Sigmoid colon (tissue), 7 donors: ENCODE results near the gene SLC25A27. TPM values are rescaled to one million over a fixed set of nuclear protein-coding genes. Genes with fewer than 3 reads are reported as not detected.
"Not testable (repeated sequence)": the region's sequence is repeated elsewhere in the genome, so short reads cannot be mapped to it uniquely, and the experiment has no call there.

Experiments
- DNase-seq: peaks from one replicate; pipeline ENCODE4 v3.0.0-alpha.2; 2019
- H3K27ac ChIP-seq, 4 donors: fragments of 200-600 bp; sonication (generic); one replicate each; pipeline ENCODE4 v1.5.1; 2016 to 2019; ENCODE audit warnings: mild to moderate bottlenecking in 1 of 4
- H3K27me3 ChIP-seq, 3 donors: fragments of 200-600 bp; sonication (generic); one replicate each; pipeline ENCODE4 v1.5.1; 2019; ENCODE audit warnings: mild to moderate bottlenecking in 1 of 3
- H3K36me3 ChIP-seq, 4 donors: fragments of 200-600 bp; sonication (generic); one replicate each; pipeline ENCODE4 v1.5.1; 2016 to 2019
- H3K4me1 ChIP-seq, 4 donors: fragments of 200-600 bp; sonication (generic); one replicate each; pipeline ENCODE4 v1.5.1; 2017 to 2019
- H3K4me3 ChIP-seq, 4 donors: fragments of 200-600 bp; sonication (generic); one replicate each; pipeline ENCODE4 v1.5.1; 2017 to 2019; ENCODE audit warnings: mild to moderate bottlenecking in 2 of 4, moderate library complexity in 1 of 4
- H3K9me3 ChIP-seq, 4 donors: fragments of 200-600 bp in 3 of 4; sonication (generic) in 3 of 4; one replicate each; pipeline versions ENCODE4 v1.5.1 to v1.6.1; 2013 to 2019
- CTCF ChIP-seq, 4 experiments: fragments of 450-650 bp in 3 of 4; fragments of 200-600 bp in 1 of 4; IDR thresholded peaks; one replicate each; pipeline ENCODE4 v1.5.1; 2016 to 2019; ENCODE audit warnings: antibody characterized with exemption in 4 of 4, mild to moderate bottlenecking in 3 of 4, moderate library complexity in 2 of 4
- EP300 ChIP-seq, 4 donors: sonication (generic); formaldehyde crosslinking; IDR thresholded peaks; one replicate each; pipeline ENCODE4 v1.6.1; 2017; ENCODE audit warnings: antibody characterized with exemption in 4 of 4
- POLR2A ChIP-seq, 2 donors: fragments of 450-650 bp; IDR thresholded peaks; one replicate each; pipeline ENCODE4 v1.6.1; 2016; ENCODE audit warnings: antibody characterized with exemption in 2 of 2, mild to moderate bottlenecking in 2 of 2, moderate library complexity in 2 of 2
- POLR2AphosphoS5 ChIP-seq, 4 donors: sonication (generic); formaldehyde crosslinking; IDR thresholded peaks; one replicate each; pipeline ENCODE4 v1.6.1; 2017; ENCODE audit warnings: antibody characterized with exemption in 4 of 4
- WGBS, 2 donors: extraction: QIAGEN DNeasy Blood & Tissue Kit; methylation state at CpG; one replicate each; pipeline ENCODE4 v1.1.7; 2013; 5-methylcytosine and 5-hydroxymethylcytosine counted together
- intact Hi-C: fragments of 100-400 bp; cut with DNase I; formaldehyde crosslinking; loops from one replicate; pipeline ENCODE4 v1.15.1; 2023
- polyA plus RNA-seq, 3 donors: library from polyadenylated mRNA; stranded (reverse); fragments of 200-250 nt; gene quantifications; one replicate each; pipeline ENCODE4 v1.2.3, GENCODE V29; 2013
- total RNA-seq, 4 donors: library from RNA; depleted of rRNA; stranded (reverse); fragments of >200 nt; gene quantifications; one replicate each; pipeline ENCODE4 v1.1.0, GENCODE V29; 2016
- donor health status: healthy with polysubstance abuse.
- donor health status: Bipolar disorder and iron deficiency.
- donor health status: healthy.

Gene SLC25A27
- total and polyA plus RNA-seq, 7 donors: 4.2 to 54.6 (median 30.8) TPM; not detected in 1

GRCh38 chr6:46645265-46645664 lies 7.5 kb upstream of the SLC25A27 start:
- no peak overlapping the region for H3K27ac ChIP-seq
- H3K4me3 ChIP-seq: no peak overlapping the region
- DNase-seq: no peak
- intact Hi-C loops: no loop called here
- TF ChIP-seq POLR2AphosphoS5 (IDR thresholded peaks at IDR 0.05): no peak
- TF ChIP-seq EP300 (IDR thresholded peaks at IDR 0.05): no peak
- no peaks in the 10 kb centered on the region for H3K36me3 ChIP-seq
- no peaks in the 10 kb centered on the region for H3K9me3 ChIP-seq
- WGBS, 2 donors: 94 to 98% methylated on average over 1 of the region's 1 CpG
- no peaks in the 10 kb centered on the region for H3K27me3 ChIP-seq
- no peaks in the 10 kb centered on the region for H3K4me1 ChIP-seq

- H3K27ac ChIP-seq, H3K27me3 ChIP-seq, H3K36me3 ChIP-seq, intact Hi-C loops, H3K4me3 ChIP-seq, H3K9me3 ChIP-seq, DNase-seq: not testable (repeated sequence)
- H3K4me1 ChIP-seq: peaks cover 0 to 16% (median 8%) of the 10 kb centered on the region in 4 donors
- WGBS, 2 donors: 77 to 99% methylated on average over 3 of the region's 4 CpGs
These were observed 4.7 kb upstream of the SLC25A27 start for GRCh38 chr6:46648108-46648507.

GRCh38 chr6:46648869-46649492 lies 3.8 kb upstream of the SLC25A27 start:
- Histone ChIP-seq H3K36me3 (no peaks in the 10 kb centered on the region), H3K9me3 (no peaks in the 10 kb centered on the region), H3K4me3 (no peak overlapping the region), H3K4me1 (peaks cover 0 to 22% (median 13%) of the 10 kb centered on the region in 4 donors), H3K27me3 (no peaks in the 10 kb centered on the region), H3K27ac (no peak overlapping the region)
- TF ChIP-seq EP300 (IDR thresholded peaks at IDR 0.05) (no peak), POLR2AphosphoS5 (IDR thresholded peaks at IDR 0.05) (no peak), CTCF (IDR thresholded peaks at IDR 0.05) (no peak), POLR2A (IDR thresholded peaks at IDR 0.05) (no peak)
- intact Hi-C loops: no loop called here
- DNase-seq: no peak
- 55 to 78% methylated on average over 5 of the region's 5 CpGs for WGBS, 2 donors

- WGBS, 2 donors: 14 to 64% methylated on average over 1 of the region's 1 CpG
These were observed 1.8 kb upstream of the SLC25A27 start for GRCh38 chr6:46651006-46651405.

GRCh38 chr6:46651816-46652215 lies 959 bp upstream of the SLC25A27 start:
- Histone ChIP-seq H3K4me1 (peaks cover 0 to 29% (median 14%) of the 10 kb centered on the region in 4 donors), H3K9me3 (no peaks in the 10 kb centered on the region), H3K4me3 (peak overlapping the region; percentile 62 to 77 (median 76)), H3K27me3 (no peaks in the 10 kb centered on the region), H3K36me3 (no peaks in the 10 kb centered on the region), H3K27ac (peak overlapping the region; percentile 85 to 90 (median 85))
- TF ChIP-seq POLR2A (IDR thresholded peaks at IDR 0.05) (no peak), EP300 (IDR thresholded peaks at IDR 0.05) (no peak), CTCF (IDR thresholded peaks at IDR 0.05) (no peak), POLR2AphosphoS5 (IDR thresholded peaks at IDR 0.05) (peak in 1 of 4 donors; percentile 5)
- intact Hi-C loops: no loop called here
- DNase-seq: no peak
- 5 to 27% methylated on average over 8 of the region's 8 CpGs for WGBS, 2 donors

More at GRCh38 chr6:46651006-46651405, 1.8 kb upstream of the SLC25A27 start:
- Histone ChIP-seq H3K27me3 (no peaks in the 10 kb centered on the region), H3K27ac (peak overlapping the region in 1 of 4 donors; percentile 90), H3K4me3 (peak overlapping the region in 1 of 4 donors; percentile 74), H3K36me3 (no peaks in the 10 kb centered on the region), H3K4me1 (peaks cover 0 to 29% (median 14%) of the 10 kb centered on the region in 4 donors), H3K9me3 (no peaks in the 10 kb centered on the region)
- intact Hi-C loops: no loop called here
- no peak for DNase-seq
- TF ChIP-seq EP300 (IDR thresholded peaks at IDR 0.05) (no peak), POLR2A (IDR thresholded peaks at IDR 0.05) (no peak), CTCF (IDR thresholded peaks at IDR 0.05) (no peak), POLR2AphosphoS5 (IDR thresholded peaks at IDR 0.05) (no peak)

GRCh38 chr6:46652232-46652602 lies 558 bp upstream of the SLC25A27 start:
- Histone ChIP-seq H3K27ac (peak overlapping the region; percentile 85 to 90 (median 85)), H3K36me3 (no peaks in the 10 kb centered on the region), H3K4me1 (peaks cover 0 to 29% (median 14%) of the 10 kb centered on the region in 4 donors), H3K9me3 (no peaks in the 10 kb centered on the region), H3K4me3 (peak overlapping the region; percentile 62 to 77 (median 76)), H3K27me3 (no peaks in the 10 kb centered on the region)
- DNase-seq: no peak
- intact Hi-C loops: no loop called here
- no peak for TF ChIP-seq POLR2A (IDR thresholded peaks at IDR 0.05)
- TF ChIP-seq EP300 (IDR thresholded peaks at IDR 0.05): no peak
- no peak for TF ChIP-seq POLR2AphosphoS5 (IDR thresholded peaks at IDR 0.05)
- TF ChIP-seq CTCF (IDR thresholded peaks at IDR 0.05): no peak
- 1 to 4% methylated on average over 6 of the region's 6 CpGs for WGBS, 2 donors
